ENCODE data around the gene TMEM115. TPM values are rescaled to one million over a fixed set of nuclear protein-coding genes. Genes with fewer than 3 reads are reported as not detected.
A peak's percentile ranks its signal among the peaks of the same experiment; 100 is the strongest.

TMEM115 gene
- total and polyA plus RNA-seq, 2 of the 13 experiments (the other 11 are each of a cell fraction or from before 2014, with no cell fraction given), result 22.1 to 30.7 TPM

- TF ChIP-seq ZFX (CRISPR knock-in tag; IDR thresholded peaks at IDR 0.05; ENCODE audit: low read depth) (peak; percentile 75), ZNF318 (CRISPR knock-in tag; IDR thresholded peaks at IDR 0.05) (0 out of 2 replicates have a peak, but pooled peaks have one; percentile 66), ZNF563 (CRISPR knock-in tag; IDR thresholded peaks at IDR 0.05) (no peak), XBP1 (CRISPR knock-in tag; IDR thresholded peaks at IDR 0.05) (no peak), ZNF83 (CRISPR knock-in tag; IDR thresholded peaks at IDR 0.05; ENCODE audit: borderline replicate concordance) (no peak), ZBTB1 (CRISPR knock-in tag; IDR thresholded peaks at IDR 0.05; ENCODE audit: borderline replicate concordance) (no peak), ZNF414 (CRISPR knock-in tag; IDR thresholded peaks at IDR 0.05) (peak; percentile 77; the same call in 1 of the 2 replicates), ZNF512B (CRISPR knock-in tag; IDR thresholded peaks at IDR 0.05; ENCODE audit: borderline replicate concordance) (no peak), PBX2 (CRISPR knock-in tag; IDR thresholded peaks at IDR 0.05) (no peak), ZNF766 (CRISPR knock-in tag; IDR thresholded peaks at IDR 0.05; ENCODE audit: borderline replicate concordance) (no peak)
Measured at GRCh38 chr3:50324351-50325112, 34.8 kb downstream of the TMEM115 start (continued).

All from HepG2 (cell line).